Trophoblast cell (in vitro differentiated cells and primary cell): ENCODE measurements around the gene ALKBH5. TPM values are rescaled to one million over a fixed set of nuclear protein-coding genes. Genes with fewer than 3 reads are reported as not detected.

Experiments used
- DNase-seq, 2 donors: peaks; one replicate each; pipeline ENCODE4 v3.0.0-alpha.2; 2016
- H2AFZ ChIP-seq: 2 replicates; pipeline ENCODE4 v1.6.1; 2013; ENCODE audit warnings: low read length, moderate library complexity, mild to moderate bottlenecking; ENCODE audit not compliant: insufficient read depth, poor library complexity
- H2AK5ac ChIP-seq: 2 replicates; pipeline ENCODE4 v1.6.1; 2013; ENCODE audit warnings: mild to moderate bottlenecking, low read length
- H2BK120ac ChIP-seq: 2 replicates; pipeline ENCODE4 v1.6.1; 2013; ENCODE audit warnings: low read length, mild to moderate bottlenecking, moderate library complexity; ENCODE audit not compliant: insufficient read depth, poor library complexity
- H2BK12ac ChIP-seq: 2 replicates; pipeline ENCODE4 v1.6.1; 2013; ENCODE audit warnings: mild to moderate bottlenecking, low read length, moderate library complexity
- H2BK5ac ChIP-seq: 2 replicates; pipeline ENCODE4 v1.6.1; 2013; ENCODE audit warnings: low read length, low read depth, moderate library complexity, mild to moderate bottlenecking; ENCODE audit not compliant: poor library complexity
- H3K14ac ChIP-seq: 2 replicates; pipeline ENCODE4 v1.6.1; 2013; ENCODE audit warnings: mild to moderate bottlenecking, low read length
- H3K18ac ChIP-seq: 2 replicates; pipeline ENCODE4 v1.6.1; 2013; ENCODE audit warnings: mild to moderate bottlenecking, low read length
- H3K23ac ChIP-seq: 2 replicates; pipeline ENCODE4 v1.6.1; 2013; ENCODE audit warnings: low read length
- H3K27ac ChIP-seq: 2 replicates; pipeline ENCODE4 v1.5.1; 2013; ENCODE audit warnings: low read depth, mild to moderate bottlenecking, inconsistent platforms, low read length, moderate library complexity
- H3K27me3 ChIP-seq: 2 replicates; pipeline ENCODE4 v1.6.1; 2013; ENCODE audit warnings: inconsistent platforms, mild to moderate bottlenecking, low read length, moderate library complexity; ENCODE audit not compliant: insufficient read depth
- H3K36me3 ChIP-seq, 2 experiments: 1 replicate in 1 of 2; 2 replicates in 1 of 2; pipeline ENCODE4 v1.6.1; 2013; ENCODE audit warnings: low read length in 2 of 2, mild to moderate bottlenecking in 2 of 2, moderate library complexity in 1 of 2; ENCODE audit not compliant: insufficient read depth in 2 of 2, control insufficient read depth in 1 of 2
- H3K4ac ChIP-seq: 2 replicates; pipeline ENCODE4 v1.6.1; 2013; ENCODE audit warnings: low read depth, mild to moderate bottlenecking, low read length, moderate library complexity
- H3K4me1 ChIP-seq, 2 experiments: 1 replicate in 1 of 2; 2 replicates in 1 of 2; pipeline ENCODE4 v1.6.1; 2013; ENCODE audit warnings: low read length in 2 of 2, mild to moderate bottlenecking in 2 of 2, moderate library complexity in 1 of 2; ENCODE audit not compliant: insufficient read depth in 2 of 2, control insufficient read depth in 1 of 2
- H3K4me2 ChIP-seq: 2 replicates; pipeline ENCODE4 v1.6.1; 2013; ENCODE audit warnings: inconsistent platforms, mild to moderate bottlenecking, low read length, moderate library complexity
- H3K4me3 ChIP-seq: 2 replicates; pipeline ENCODE4 v1.5.1; 2013; ENCODE audit warnings: mild to moderate bottlenecking, low read depth, low read length, inconsistent platforms
- H3K79me1 ChIP-seq: one replicate; pipeline ENCODE4 v1.6.1; 2013; ENCODE audit warnings: low read length
- H3K79me2 ChIP-seq: 2 replicates; pipeline ENCODE4 v1.6.1; 2013; ENCODE audit warnings: low read length, mild to moderate bottlenecking; ENCODE audit not compliant: control insufficient read depth, insufficient read depth, poor library complexity
- H3K9ac ChIP-seq: 2 replicates; pipeline ENCODE4 v1.6.1; 2013; ENCODE audit warnings: mild to moderate bottlenecking, low read length
- H3K9me3 ChIP-seq: 2 replicates; pipeline ENCODE4 v1.6.1; 2013; ENCODE audit warnings: low read depth, mild to moderate bottlenecking, control low read depth, inconsistent platforms, low read length; ENCODE audit not compliant: insufficient read depth
- H4K12ac ChIP-seq: 2 replicates; pipeline ENCODE4 v1.6.1; 2013; ENCODE audit warnings: low read depth, mild to moderate bottlenecking, low read length, moderate library complexity
- H4K8ac ChIP-seq: 2 replicates; pipeline ENCODE4 v1.6.1; 2013; ENCODE audit warnings: low read depth, mild to moderate bottlenecking, low read length, moderate library complexity
- H4K91ac ChIP-seq: one replicate; pipeline ENCODE4 v1.6.1; 2013; ENCODE audit warnings: low read depth, mild to moderate bottlenecking, low read length, moderate library complexity
- WGBS: extraction: QIAGEN DNeasy Blood & Tissue Kit; methylation state at CpG from one replicate; pipeline ENCODE4 v1.1.7; 2013; ENCODE audit warnings: missing lambda C conversion rate; ENCODE audit not compliant: insufficient read length, insufficient coverage; ENCODE audit errors: extremely low coverage; 5-methylcytosine and 5-hydroxymethylcytosine counted together
- polyA plus RNA-seq: library from polyadenylated mRNA; stranded (reverse); fragments of 200-250 nt; gene quantifications from 2 replicates; pipeline ENCODE4 v1.2.3, GENCODE V29; 2013

Gene ALKBH5
- polyA plus RNA-seq: 69.9 and 71.0 TPM in 2 replicates

- DNase-seq: peak; percentile 99
- peak within 1 kb of the TSS; percentile 98 for H3K27ac ChIP-seq
- peak within 1 kb of the TSS; percentile 84 for H3K4me3 ChIP-seq
- peak within 1 kb of the TSS; percentile 94 for H4K91ac ChIP-seq
- peak within 1 kb of the TSS; percentile 86 for H3K14ac ChIP-seq
- H3K23ac ChIP-seq: no peak within 1 kb of the TSS
- peak within 1 kb of the TSS; percentile 82 for H3K4me2 ChIP-seq
- WGBS: no CpG with 5 or more reads among the region's 98 CpGs
- H4K12ac ChIP-seq: peak within 1 kb of the TSS; percentile 93
- peak within 1 kb of the TSS; percentile 77 for H3K4ac ChIP-seq
- peaks cover 7 to 8% of the 10 kb centered on the region in 2 experiments for H3K36me3 ChIP-seq
- H2BK12ac ChIP-seq: no peak within 1 kb of the TSS
- peaks cover 13% of the 10 kb centered on the region for H3K79me1 ChIP-seq
- H2BK120ac ChIP-seq: peak within 1 kb of the TSS; percentile 96
- H3K18ac ChIP-seq: peak within 1 kb of the TSS; percentile 84
- peak within 1 kb of the TSS; percentile 96 for H2BK5ac ChIP-seq
- no peaks in the 10 kb centered on the region for H3K27me3 ChIP-seq
- peaks cover 36% of the 10 kb centered on the region for H3K79me2 ChIP-seq
- H3K4me1 ChIP-seq: peaks cover 25 to 36% of the 10 kb centered on the region in 2 experiments
- peak within 1 kb of the TSS; percentile 30 for H2AK5ac ChIP-seq
- no peaks in the 10 kb centered on the region for H3K9me3 ChIP-seq
- peak within 1 kb of the TSS; percentile 92 for H4K8ac ChIP-seq
- H3K9ac ChIP-seq: peak within 1 kb of the TSS; percentile 81
- peak within 1 kb of the TSS; percentile 71 for H2AFZ ChIP-seq
These were observed at the start of gene ALKBH5 for GRCh38 chr17:18183334-18184142. Gene ALKBH5 (plus strand): TSS chr17:18183828. CDS start chr17:18184244, 416 bp downstream.

- H2AFZ ChIP-seq: no peak overlapping the region
- H3K9me3 ChIP-seq: no peaks in the 10 kb centered on the region
- H3K4me3 ChIP-seq: no peak overlapping the region
- peaks cover 8 to 10% of the 10 kb centered on the region in 2 experiments for H3K4me1 ChIP-seq
- no peak overlapping the region for H2BK12ac ChIP-seq
- no peak overlapping the region for H4K91ac ChIP-seq
- H4K8ac ChIP-seq: no peak overlapping the region
- H4K12ac ChIP-seq: no peak overlapping the region
- H3K27ac ChIP-seq: no peak overlapping the region
- H2AK5ac ChIP-seq: no peak overlapping the region
- no peak overlapping the region for H2BK5ac ChIP-seq
- H3K4me2 ChIP-seq: no peak overlapping the region
- H3K23ac ChIP-seq: no peak overlapping the region
- no peak overlapping the region for H3K18ac ChIP-seq
- H3K9ac ChIP-seq: no peak overlapping the region
- H3K4ac ChIP-seq: no peak overlapping the region
- no peaks in the 10 kb centered on the region for H3K79me2 ChIP-seq
- no peaks in the 10 kb centered on the region for H3K36me3 ChIP-seq
- no peak for DNase-seq
- H3K27me3 ChIP-seq: no peaks in the 10 kb centered on the region
- no peak overlapping the region for H3K14ac ChIP-seq
- no CpG with 5 or more reads among the region's 19 CpGs for WGBS
- H2BK120ac ChIP-seq: no peak overlapping the region
- no peaks in the 10 kb centered on the region for H3K79me1 ChIP-seq
These were observed 47.3 kb upstream of the ALKBH5 start for GRCh38 chr17:18136357-18136756.

GRCh38 chr17:18138065-18138749 lies 45.4 kb upstream of the ALKBH5 start:
- no peak overlapping the region for H4K8ac ChIP-seq
- no peak overlapping the region for H3K9ac ChIP-seq
- H3K23ac ChIP-seq: no peak overlapping the region
- H2BK120ac ChIP-seq: no peak overlapping the region
- no peaks in the 10 kb centered on the region for H3K79me2 ChIP-seq
- H3K4me2 ChIP-seq: no peak overlapping the region
- peaks cover 8 to 10% of the 10 kb centered on the region in 2 experiments for H3K4me1 ChIP-seq
- peak; percentile 60 to 64 for DNase-seq
- H3K36me3 ChIP-seq: no peaks in the 10 kb centered on the region
- no peak overlapping the region for H2AK5ac ChIP-seq
- no peak overlapping the region for H3K14ac ChIP-seq
- H3K79me1 ChIP-seq: no peaks in the 10 kb centered on the region
- no peak overlapping the region for H4K91ac ChIP-seq
- H3K27me3 ChIP-seq: no peaks in the 10 kb centered on the region
- no peak overlapping the region for H3K18ac ChIP-seq
- no peak overlapping the region for H3K4ac ChIP-seq
- no peak overlapping the region for H3K4me3 ChIP-seq
- WGBS: no CpG with 5 or more reads among the region's 8 CpGs
- no peak overlapping the region for H3K27ac ChIP-seq
- H2BK5ac ChIP-seq: no peak overlapping the region
- H3K9me3 ChIP-seq: no peaks in the 10 kb centered on the region
- H2BK12ac ChIP-seq: no peak overlapping the region
- H2AFZ ChIP-seq: no peak overlapping the region
- H4K12ac ChIP-seq: no peak overlapping the region

GRCh38 chr17:18139092-18139491 lies 44.5 kb upstream of the ALKBH5 start:
- Histone ChIP-seq H4K91ac (no peak overlapping the region), H4K8ac (no peak overlapping the region), H3K4me2 (no peak overlapping the region), H2BK5ac (no peak overlapping the region), H3K79me1 (no peaks in the 10 kb centered on the region), H3K27ac (no peak overlapping the region), H3K9me3 (no peaks in the 10 kb centered on the region), H3K14ac (no peak overlapping the region), H3K79me2 (no peaks in the 10 kb centered on the region), H2AFZ (no peak overlapping the region), H2BK12ac (no peak overlapping the region), H3K36me3 (no peaks in the 10 kb centered on the region), H3K23ac (no peak overlapping the region), H3K4ac (no peak overlapping the region), H2BK120ac (no peak overlapping the region), H3K27me3 (no peaks in the 10 kb centered on the region), H2AK5ac (no peak overlapping the region), H3K4me1 (peaks cover 8 to 12% of the 10 kb centered on the region in 2 experiments), H4K12ac (no peak overlapping the region), H3K18ac (no peak overlapping the region), H3K4me3 (no peak overlapping the region), H3K9ac (no peak overlapping the region)
- DNase-seq: peak; percentile 35 to 72
- WGBS: no CpG with 5 or more reads among the region's 2 CpGs
